IMR-90 (cell line): Measurements from ENCODE around the gene NFYB. TPM values are rescaled to one million over a fixed set of nuclear protein-coding genes. Genes with fewer than 3 reads are reported as not detected.

Experiments
- ATAC-seq: fragments of 200-7000 bp; cut with Tn5 transposase; 2 replicates; pipeline ENCODE4 v1.9.1; 2020; ENCODE audit warnings: low read depth, mild to moderate bottlenecking, moderate library complexity
- BruUV-seq: library from RNA; stranded (reverse); fragments of 400-500 nt; replicated peaks from 2 replicates; lab custom pipeline; 2021; lab: Mats Ljungman, UMichigan
- CTCF ChIA-PET: fragments of 300-600 bp; formaldehyde crosslinking; extraction: SDS; loops from one replicate; lab custom pipeline; 2021; ENCODE audit warnings: antibody characterized with exemption; lab: Yijun Ruan, JAX
- POLR2A ChIA-PET: fragments of 300-600 bp; sonication (Branson Sonifier 250); formaldehyde crosslinking; loops from one replicate; lab custom pipeline; 2022; ENCODE audit warnings: antibody characterized with exemption; ENCODE audit not compliant: unreplicated experiment; lab: Charles Lee
- DNase-seq: peaks from one replicate; pipeline ENCODE4 v3.0.0; 2013
- H2AFZ ChIP-seq: replicated peaks from 2 replicates; pipeline ENCODE3; 2013; ENCODE audit warnings: low read length, mild to moderate bottlenecking; ENCODE audit not compliant: poor library complexity
- H2AK5ac ChIP-seq: 2 replicates; pipeline ENCODE4 v1.6.1; 2013; ENCODE audit warnings: low read depth, low read length, inconsistent platforms
- H2AK9ac ChIP-seq: replicated peaks from 2 replicates; pipeline ENCODE3; 2013; ENCODE audit warnings: mild to moderate bottlenecking, low read depth, low read length, moderate library complexity; ENCODE audit not compliant: poor library complexity
- H2BK120ac ChIP-seq: 2 replicates; pipeline ENCODE4 v1.6.1; 2013; ENCODE audit warnings: low read depth, low read length, inconsistent platforms
- H2BK15ac ChIP-seq: 3 replicates; pipeline ENCODE4 v1.6.1; 2013; ENCODE audit warnings: low read depth, low read length, inconsistent platforms
- H2BK20ac ChIP-seq: 2 replicates; pipeline ENCODE4 v1.6.1; 2013; ENCODE audit warnings: low read depth, mild to moderate bottlenecking, inconsistent platforms, low read length, moderate library complexity
- H2BK5ac ChIP-seq: 2 replicates; pipeline ENCODE4 v1.6.1; 2013; ENCODE audit warnings: mild to moderate bottlenecking, low read depth, low read length, inconsistent platforms; ENCODE audit not compliant: poor library complexity, severe bottlenecking
- H3K14ac ChIP-seq: replicated peaks from 2 replicates; pipeline ENCODE4 v1.6.1; 2013; ENCODE audit warnings: low read depth, low read length, inconsistent platforms
- H3K18ac ChIP-seq: 2 replicates; pipeline ENCODE4 v1.6.1; 2013; ENCODE audit warnings: low read depth, low read length, control low read depth
- H3K23ac ChIP-seq: 2 replicates; pipeline ENCODE4 v1.6.1; 2013; ENCODE audit warnings: low read depth, low read length, inconsistent platforms
- H3K27ac ChIP-seq: 2 replicates; pipeline ENCODE4 v1.5.1; 2013; ENCODE audit warnings: mild to moderate bottlenecking, control low read depth, low read length; ENCODE audit not compliant: insufficient read depth
- H3K27me3 ChIP-seq: 2 replicates; pipeline ENCODE4 v1.6.1; 2013; ENCODE audit warnings: low read length; ENCODE audit not compliant: control insufficient read depth, insufficient read depth
- H3K36me3 ChIP-seq: 2 replicates; pipeline ENCODE4 v1.6.1; 2013; ENCODE audit warnings: low read length, mixed read lengths; ENCODE audit not compliant: control insufficient read depth, insufficient read depth
- H3K4ac ChIP-seq: 2 replicates; pipeline ENCODE4 v1.6.1; 2013; ENCODE audit warnings: low read depth, low read length, inconsistent platforms
- H3K4me1 ChIP-seq: 2 replicates; pipeline ENCODE4 v1.6.1; 2013; ENCODE audit warnings: low read length, mixed read lengths; ENCODE audit not compliant: control insufficient read depth, insufficient read depth
- H3K4me2 ChIP-seq: 2 replicates; pipeline ENCODE4 v1.6.1; 2013; ENCODE audit warnings: low read depth, mild to moderate bottlenecking, control low read depth, low read length, moderate library complexity
- H3K4me3 ChIP-seq: 2 replicates; pipeline ENCODE4 v1.5.1; 2013; ENCODE audit warnings: low read depth, mild to moderate bottlenecking, control low read depth, low read length, moderate library complexity; ENCODE audit not compliant: insufficient read depth
- H3K56ac ChIP-seq: 2 replicates; pipeline ENCODE4 v1.6.1; 2013; ENCODE audit warnings: low read length, inconsistent platforms; ENCODE audit not compliant: insufficient read depth; ENCODE audit errors: extremely low read depth
- H3K79me1 ChIP-seq, 2 experiments: 2 replicates each; pipeline ENCODE4 v1.6.1; 2013; ENCODE audit warnings: low read length in 2 of 2, inconsistent platforms in 1 of 2, low read depth in 1 of 2
- H3K9ac ChIP-seq: 2 replicates; pipeline ENCODE4 v1.6.1; 2013; ENCODE audit warnings: low read depth, low read length, control low read depth
- H3K9me1 ChIP-seq: 2 replicates; pipeline ENCODE4 v1.6.1; 2013; ENCODE audit warnings: low read length, inconsistent platforms; ENCODE audit not compliant: insufficient read depth
- H3K9me3 ChIP-seq: 2 replicates; pipeline ENCODE4 v1.6.1; 2013; ENCODE audit warnings: low read length; ENCODE audit not compliant: control insufficient read depth, insufficient read depth
- H4K20me1 ChIP-seq: 2 replicates; pipeline ENCODE4 v1.6.1; 2013; ENCODE audit warnings: low read length, inconsistent platforms; ENCODE audit not compliant: insufficient read depth
- H4K5ac ChIP-seq: 2 replicates; pipeline ENCODE4 v1.6.1; 2013; ENCODE audit warnings: mild to moderate bottlenecking, low read depth, low read length, control low read depth
- H4K8ac ChIP-seq, 2 experiments: 2 replicates each; pipeline ENCODE4 v1.6.1; 2013; ENCODE audit warnings: low read depth in 2 of 2, low read length in 2 of 2, control low read depth in 1 of 2, inconsistent platforms in 1 of 2
- H4K91ac ChIP-seq: 2 replicates; pipeline ENCODE4 v1.6.1; 2013; ENCODE audit warnings: low read depth, low read length, inconsistent platforms; ENCODE audit not compliant: insufficient read depth
- BHLHE40 ChIP-seq: fragments of 150-350 bp; IDR thresholded peaks from 2 replicates; pipeline ENCODE4 v1.6.1; 2016; ENCODE audit warnings: mild to moderate bottlenecking, low read depth, low read length
- CEBPB ChIP-seq: IDR thresholded peaks from 2 replicates; pipeline ENCODE4 v1.6.1; 2012; ENCODE audit warnings: low read depth, low read length, improper control_type of control experiment
- CTCF ChIP-seq: conservative IDR thresholded peaks from 2 replicates; pipeline ENCODE4 v1.5.1; 2012; ENCODE audit warnings: mild to moderate bottlenecking, low read depth, low read length, improper control_type of control experiment
- ELK1 ChIP-seq: fragments of 150-350 bp; IDR thresholded peaks from 2 replicates; pipeline ENCODE4 v1.6.1; 2016; ENCODE audit warnings: low read depth, mild to moderate bottlenecking, low read length, moderate library complexity, borderline replicate concordance
- NFE2L2 ChIP-seq: fragments of 150-350 bp; IDR thresholded peaks from 2 replicates; pipeline ENCODE4 v1.6.1; 2016; ENCODE audit warnings: low read depth, mild to moderate bottlenecking, low read length
- RCOR1 ChIP-seq: IDR thresholded peaks from 2 replicates; pipeline ENCODE4 v1.6.1; 2012; ENCODE audit warnings: mild to moderate bottlenecking, low read length, improper control_type of control experiment; ENCODE audit not compliant: insufficient replicate concordance
- USF2 ChIP-seq: fragments of 150-350 bp; IDR thresholded peaks from 2 replicates; pipeline ENCODE4 v1.6.1; 2017; ENCODE audit warnings: mild to moderate bottlenecking, antibody characterized with exemption, low read length, low read depth
- WGBS, 2 experiments: methylation state at CpG; one replicate each; pipeline versions ENCODE4 v1.1.5 to v1.1.7; 2013; ENCODE audit warnings: missing lambda C conversion rate in 2 of 2; ENCODE audit not compliant: insufficient read length in 1 of 2; ENCODE audit errors: extremely low coverage in 2 of 2; 5-methylcytosine and 5-hydroxymethylcytosine counted together
- dilution Hi-C: fragments of 300-500 bp; cut with HindIII; formaldehyde crosslinking; loops from one replicate; pipeline ENCODE4 v1.14.3; 2018; ENCODE audit warnings: low sequenced_read_pairs; ENCODE audit not compliant: unreplicated experiment
- in situ Hi-C: fragments of 300-500 bp; cut with MboI; formaldehyde crosslinking; loops from 3 replicates; pipeline ENCODE4 v1.14.3; 2019; ENCODE audit warnings: low sequenced_read_pairs, inconsistent platforms, mixed read lengths
- intact Hi-C: fragments of 100-400 bp; cut with micrococcal nuclease; formaldehyde crosslinking; loops from 2 replicates; pipeline ENCODE4 v1.10.0; 2022
- polyA plus RNA-seq, 3 experiments: library from polyadenylated mRNA; depleted of rRNA; stranded (reverse); fragments of >200 nt; gene quantifications; 2 replicates each; pipeline ENCODE4 v1.2.3, GENCODE V29; 2012; ENCODE audit warnings: low replicate concordance in 1 of 3
- total RNA-seq: library from RNA; depleted of rRNA; stranded (reverse); fragments of >200 nt; gene quantifications from 2 replicates; pipeline ENCODE4 v1.2.3, GENCODE V29; 2012

The NFYB gene
- total and polyA plus RNA-seq, 2 of the 4 experiments (the other 2 are of a cell fraction): 22.2 to 28.4 TPM

GRCh38 chr12:104182144-104182543 lies 44.1 kb upstream of the NFYB start:
- Histone ChIP-seq H3K14ac (peak overlapping the region; percentile 38), H3K4me1 (peaks cover 29% of the 10 kb centered on the region), H3K9me3 (peaks cover 13% of the 10 kb centered on the region), H3K18ac (peak overlapping the region; percentile 90), H2AK5ac (peak overlapping the region; percentile 71), H2BK120ac (peak overlapping the region; percentile 93), H3K4me2 (peak overlapping the region; percentile 24), H3K9me1 (peaks cover 24% of the 10 kb centered on the region), H3K27ac (peak overlapping the region; percentile 77), H3K79me1 (peaks cover 0 to 3% of the 10 kb centered on the region in 2 experiments; a peak in 1 of 4 replicates), H3K36me3 (no peaks in the 10 kb centered on the region), H4K5ac (peak overlapping the region; percentile 69), H2BK20ac (peak overlapping the region; percentile 92), H2AK9ac (peak overlapping the region; percentile 34), H3K4me3 (no peak overlapping the region), H2BK5ac (peak overlapping the region; percentile 86), H3K9ac (no peak overlapping the region), H3K27me3 (no peaks in the 10 kb centered on the region), H4K8ac (peak overlapping the region; percentile 77 to 83; a peak in 3 of 4 replicates), H2AFZ (no peak overlapping the region), H3K4ac (peak overlapping the region; percentile 90), H4K20me1 (no peaks in the 10 kb centered on the region), H4K91ac (peak overlapping the region; percentile 89), H3K56ac (peak overlapping the region; percentile 49; the same call in 1 of the 2 replicates), H3K23ac (peak overlapping the region; percentile 67), H2BK15ac (peak overlapping the region; percentile 94; the same call in 2 of the 3 replicates)
- in situ Hi-C loops: loop anchor here (25.0 kb wide), 1 partner anchor 880 kb away; no protein-coding TSS in a partner anchor
- dilution Hi-C loops: no loop called here
- peak; percentile 96 for DNase-seq
- ATAC-seq: peak; percentile 48
- BruUV-seq: no TSS peak
- intact Hi-C loops: loop anchor here (10.0 kb wide), 1 partner anchor 127 kb away; the partner anchor contains the start of gene GLT8D2
- CTCF ChIA-PET: no interaction called here
- TF ChIP-seq NFE2L2 (peak; percentile 2; the same call in 1 of the 2 replicates), RCOR1 (peak; percentile 24), BHLHE40 (no peak), CEBPB (peak; percentile 92), USF2 (no peak), CTCF (no peak), ELK1 (no peak)
- WGBS, 2 experiments: no CpG with 5 or more reads among the region's 4 CpGs
- POLR2A ChIA-PET: no interaction called here
